ENCODE data around the gene FOXJ2.
"Not testable (repeated sequence)": the region's sequence is repeated elsewhere in the genome, so short reads cannot be mapped to it uniquely, and the experiment has no call there.

Gene FOXJ2

GRCh38 chr12:8064131-8064530 lies 31.6 kb downstream of the FOXJ2 start:
- H2AFZ ChIP-seq (ENCODE audit: low read length, unreplicated experiment) = no peak overlapping the region
- peaks cover 10% of the 10 kb centered on the region for H3K4me1 ChIP-seq (ENCODE audit: control insufficient read depth, insufficient read depth, low read length, unreplicated experiment)
- H3K36me3 ChIP-seq (ENCODE audit: insufficient read depth, low read length) = no peaks in the 10 kb centered on the region
- no peak overlapping the region for H3K27ac ChIP-seq (ENCODE audit: low read depth, low read length)
- H3K79me2 ChIP-seq (ENCODE audit: control insufficient read depth, insufficient read depth, low read length, unreplicated experiment) = no peaks in the 10 kb centered on the region
- no peak overlapping the region for H3K4me3 ChIP-seq (ENCODE audit: low read depth, low read length)
- no peaks in the 10 kb centered on the region for H3K27me3 ChIP-seq (ENCODE audit: insufficient read depth, low read length)

GRCh38 chr12:8065991-8066594 lies 33.6 kb downstream of the FOXJ2 start, which contains the start of gene C3AR1:
Gene C3AR1 (minus strand): TSS chr12:8066359. CDS start chr12:8060185, 6,174 bp downstream.
- Histone ChIP-seq H3K4me3 (ENCODE audit: low read depth, low read length) (peak within 1 kb of the TSS; percentile 63), H2AFZ (ENCODE audit: low read length, unreplicated experiment) (peak within 1 kb of the TSS; percentile 88), H3K36me3 (ENCODE audit: insufficient read depth, low read length) (no peaks in the 10 kb centered on the region), H3K27ac (ENCODE audit: low read depth, low read length) (peak within 1 kb of the TSS; percentile 48), H3K27me3 (ENCODE audit: insufficient read depth, low read length) (no peaks in the 10 kb centered on the region), H3K4me1 (ENCODE audit: control insufficient read depth, insufficient read depth, low read length, unreplicated experiment) (peaks cover 10% of the 10 kb centered on the region), H3K79me2 (ENCODE audit: control insufficient read depth, insufficient read depth, low read length, unreplicated experiment) (no peaks in the 10 kb centered on the region)

- H3K4me1 ChIP-seq (ENCODE audit: control insufficient read depth, insufficient read depth, low read length, unreplicated experiment) = peaks cover 10% of the 10 kb centered on the region
Observed at GRCh38 chr12:8069582-8069981, 37.1 kb downstream of the FOXJ2 start.

GRCh38 chr12:8071820-8072219 lies 39.3 kb downstream of the FOXJ2 start:
- not testable (repeated sequence) for H3K4me1 ChIP-seq (ENCODE audit: control insufficient read depth, insufficient read depth, low read length, unreplicated experiment); H3K27me3 ChIP-seq (ENCODE audit: insufficient read depth, low read length); H3K79me2 ChIP-seq (ENCODE audit: control insufficient read depth, insufficient read depth, low read length, unreplicated experiment); H3K27ac ChIP-seq (ENCODE audit: low read depth, low read length); H2AFZ ChIP-seq (ENCODE audit: low read length, unreplicated experiment); H3K36me3 ChIP-seq (ENCODE audit: insufficient read depth, low read length); H3K4me3 ChIP-seq (ENCODE audit: low read depth, low read length)

More at GRCh38 chr12:8069582-8069981, 37.1 kb downstream of the FOXJ2 start:
- Histone ChIP-seq H3K4me3 (ENCODE audit: low read depth, low read length) (no peak overlapping the region), H2AFZ (ENCODE audit: low read length, unreplicated experiment) (no peak overlapping the region), H3K79me2 (ENCODE audit: control insufficient read depth, insufficient read depth, low read length, unreplicated experiment) (no peaks in the 10 kb centered on the region), H3K36me3 (ENCODE audit: insufficient read depth, low read length) (no peaks in the 10 kb centered on the region), H3K27me3 (ENCODE audit: insufficient read depth, low read length) (no peaks in the 10 kb centered on the region), H3K27ac (ENCODE audit: low read depth, low read length) (no peak overlapping the region)

GRCh38 chr12:8075935-8076334 lies 43.4 kb downstream of the FOXJ2 start:
- Histone ChIP-seq H3K79me2 (ENCODE audit: control insufficient read depth, insufficient read depth, low read length, unreplicated experiment) (peaks cover under 1% of the 10 kb centered on the region), H2AFZ (ENCODE audit: low read length, unreplicated experiment) (no peak overlapping the region), H3K4me3 (ENCODE audit: low read depth, low read length) (no peak overlapping the region), H3K4me1 (ENCODE audit: control insufficient read depth, insufficient read depth, low read length, unreplicated experiment) (peaks cover 21% of the 10 kb centered on the region), H3K27me3 (ENCODE audit: insufficient read depth, low read length) (no peaks in the 10 kb centered on the region), H3K27ac (ENCODE audit: low read depth, low read length) (no peak overlapping the region), H3K36me3 (ENCODE audit: insufficient read depth, low read length) (no peaks in the 10 kb centered on the region)

- Histone ChIP-seq H3K36me3 (ENCODE audit: insufficient read depth, low read length) (no peaks in the 10 kb centered on the region), H3K4me1 (ENCODE audit: control insufficient read depth, insufficient read depth, low read length, unreplicated experiment) (peaks cover 21% of the 10 kb centered on the region), H3K79me2 (ENCODE audit: control insufficient read depth, insufficient read depth, low read length, unreplicated experiment) (peaks cover 4% of the 10 kb centered on the region), H3K27ac (ENCODE audit: low read depth, low read length) (no peak overlapping the region), H3K4me3 (ENCODE audit: low read depth, low read length) (no peak overlapping the region), H3K27me3 (ENCODE audit: insufficient read depth, low read length) (no peaks in the 10 kb centered on the region), H2AFZ (ENCODE audit: low read length, unreplicated experiment) (no peak overlapping the region)
Observed at GRCh38 chr12:8076366-8076765, 43.9 kb downstream of the FOXJ2 start.

- peaks cover 21% of the 10 kb centered on the region for H3K4me1 ChIP-seq (ENCODE audit: control insufficient read depth, insufficient read depth, low read length, unreplicated experiment)
- no peak overlapping the region for H3K27ac ChIP-seq (ENCODE audit: low read depth, low read length)
- peak overlapping the region; percentile 7 for H2AFZ ChIP-seq (ENCODE audit: low read length, unreplicated experiment)
- peaks cover 11% of the 10 kb centered on the region for H3K79me2 ChIP-seq (ENCODE audit: control insufficient read depth, insufficient read depth, low read length, unreplicated experiment)
- H3K27me3 ChIP-seq (ENCODE audit: insufficient read depth, low read length) = no peaks in the 10 kb centered on the region
- no peak overlapping the region for H3K4me3 ChIP-seq (ENCODE audit: low read depth, low read length)
- H3K36me3 ChIP-seq (ENCODE audit: insufficient read depth, low read length) = no peaks in the 10 kb centered on the region
Observed at GRCh38 chr12:8077207-8077606, 44.7 kb downstream of the FOXJ2 start.

GRCh38 chr12:8078398-8078797 lies 45.9 kb downstream of the FOXJ2 start:
- Histone ChIP-seq H3K4me1 (ENCODE audit: control insufficient read depth, insufficient read depth, low read length, unreplicated experiment) (peaks cover 21% of the 10 kb centered on the region), H3K27me3 (ENCODE audit: insufficient read depth, low read length) (no peaks in the 10 kb centered on the region), H3K4me3 (ENCODE audit: low read depth, low read length) (no peak overlapping the region), H3K79me2 (ENCODE audit: control insufficient read depth, insufficient read depth, low read length, unreplicated experiment) (peaks cover 23% of the 10 kb centered on the region), H3K27ac (ENCODE audit: low read depth, low read length) (no peak overlapping the region), H3K36me3 (ENCODE audit: insufficient read depth, low read length) (no peaks in the 10 kb centered on the region), H2AFZ (ENCODE audit: low read length, unreplicated experiment) (no peak overlapping the region)

- Histone ChIP-seq H3K4me1 (ENCODE audit: control insufficient read depth, insufficient read depth, low read length, unreplicated experiment) (peaks cover 21% of the 10 kb centered on the region), H3K79me2 (ENCODE audit: control insufficient read depth, insufficient read depth, low read length, unreplicated experiment) (peaks cover 28% of the 10 kb centered on the region), H3K4me3 (ENCODE audit: low read depth, low read length) (no peak overlapping the region), H3K27ac (ENCODE audit: low read depth, low read length) (no peak overlapping the region), H3K36me3 (ENCODE audit: insufficient read depth, low read length) (no peaks in the 10 kb centered on the region), H2AFZ (ENCODE audit: low read length, unreplicated experiment) (no peak overlapping the region), H3K27me3 (ENCODE audit: insufficient read depth, low read length) (no peaks in the 10 kb centered on the region)
Observed at GRCh38 chr12:8078916-8079315, 46.4 kb downstream of the FOXJ2 start.

- Histone ChIP-seq H3K4me3 (ENCODE audit: low read depth, low read length) (no peak overlapping the region), H3K36me3 (ENCODE audit: insufficient read depth, low read length) (no peaks in the 10 kb centered on the region), H3K27me3 (ENCODE audit: insufficient read depth, low read length) (no peaks in the 10 kb centered on the region), H3K4me1 (ENCODE audit: control insufficient read depth, insufficient read depth, low read length, unreplicated experiment) (peaks cover 21% of the 10 kb centered on the region), H2AFZ (ENCODE audit: low read length, unreplicated experiment) (no peak overlapping the region), H3K27ac (ENCODE audit: low read depth, low read length) (no peak overlapping the region), H3K79me2 (ENCODE audit: control insufficient read depth, insufficient read depth, low read length, unreplicated experiment) (peaks cover 39% of the 10 kb centered on the region)
Observed at GRCh38 chr12:8080120-8080519, 47.6 kb downstream of the FOXJ2 start.

GRCh38 chr12:8081251-8081920 lies 48.9 kb downstream of the FOXJ2 start:
- peaks cover 50% of the 10 kb centered on the region for H3K79me2 ChIP-seq (ENCODE audit: control insufficient read depth, insufficient read depth, low read length, unreplicated experiment)
- peak overlapping the region; percentile 75 for H3K27ac ChIP-seq (ENCODE audit: low read depth, low read length)
- H3K36me3 ChIP-seq (ENCODE audit: insufficient read depth, low read length) = no peaks in the 10 kb centered on the region
- peak overlapping the region; percentile 92 for H3K4me3 ChIP-seq (ENCODE audit: low read depth, low read length)
- H2AFZ ChIP-seq (ENCODE audit: low read length, unreplicated experiment) = peak overlapping the region; percentile 94
- peaks cover 21% of the 10 kb centered on the region for H3K4me1 ChIP-seq (ENCODE audit: control insufficient read depth, insufficient read depth, low read length, unreplicated experiment)
- H3K27me3 ChIP-seq (ENCODE audit: insufficient read depth, low read length) = no peaks in the 10 kb centered on the region
